HG03196 (cell line): ENCODE measurements around the gene NFAT5.

Experiments used
- ATAC-seq: cut with Tn5 transposase; IDR thresholded peaks from one replicate; pipeline ENCODE4 v1.9.1; 2021; ENCODE audit not compliant: unreplicated experiment

Gene NFAT5

DNA sequence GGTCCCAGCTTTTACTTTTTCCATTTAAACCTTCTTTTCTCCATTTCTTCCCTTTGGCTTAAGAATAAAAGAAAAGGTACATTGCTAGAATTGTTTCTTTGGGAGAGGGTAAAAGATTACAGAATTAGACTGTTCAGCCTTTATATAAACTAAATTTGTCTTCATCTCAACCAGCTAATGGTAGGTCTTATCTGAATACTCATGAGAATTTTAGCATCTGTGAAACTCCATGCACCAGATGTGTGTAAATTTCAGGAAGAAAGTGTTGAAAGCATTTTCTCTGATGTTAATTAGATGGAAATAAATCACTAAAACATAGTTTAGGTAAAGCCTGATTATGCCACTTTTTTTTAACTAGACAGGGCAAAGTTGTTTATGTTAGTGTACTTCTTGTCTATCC is 135.7 kb downstream of the NFAT5 start:
- no peak for ATAC-seq

GRCh38 chr16:69701866-69702265 is 136.1 kb downstream of the NFAT5 start:
- ATAC-seq = no peak

GRCh38 chr16:69703638-69704037 is 137.9 kb downstream of the NFAT5 start:
- ATAC-seq = no peak

- ATAC-seq = no peak
These were observed 140.6 kb downstream of the NFAT5 start for GRCh38 chr16:69706256-69706974.

DNA sequence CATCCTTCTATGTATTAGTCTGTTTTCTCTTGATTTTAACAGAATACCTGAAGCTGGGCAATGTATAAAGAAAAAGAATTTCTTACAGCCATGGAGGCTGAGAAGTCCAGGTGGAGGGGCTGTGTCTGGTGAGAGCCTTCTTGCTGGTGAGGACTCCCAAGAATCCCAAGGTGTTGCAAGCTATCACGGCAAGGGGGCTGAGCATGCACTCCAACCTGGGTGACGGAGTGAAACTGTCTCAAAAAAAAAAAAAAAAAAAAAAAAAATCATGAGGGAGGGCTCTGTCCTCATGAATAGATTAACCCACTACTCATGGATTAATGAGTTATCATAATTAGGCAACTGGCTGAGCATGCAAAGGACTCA is 141.2 kb downstream of the NFAT5 start:
- no peak for ATAC-seq

- ATAC-seq = no peak
These were observed 142.3 kb downstream of the NFAT5 start for GRCh38 chr16:69707920-69708683.

- no peak for ATAC-seq
These were observed 143.8 kb downstream of the NFAT5 start for GRCh38 chr16:69709456-69710084.

DNA sequence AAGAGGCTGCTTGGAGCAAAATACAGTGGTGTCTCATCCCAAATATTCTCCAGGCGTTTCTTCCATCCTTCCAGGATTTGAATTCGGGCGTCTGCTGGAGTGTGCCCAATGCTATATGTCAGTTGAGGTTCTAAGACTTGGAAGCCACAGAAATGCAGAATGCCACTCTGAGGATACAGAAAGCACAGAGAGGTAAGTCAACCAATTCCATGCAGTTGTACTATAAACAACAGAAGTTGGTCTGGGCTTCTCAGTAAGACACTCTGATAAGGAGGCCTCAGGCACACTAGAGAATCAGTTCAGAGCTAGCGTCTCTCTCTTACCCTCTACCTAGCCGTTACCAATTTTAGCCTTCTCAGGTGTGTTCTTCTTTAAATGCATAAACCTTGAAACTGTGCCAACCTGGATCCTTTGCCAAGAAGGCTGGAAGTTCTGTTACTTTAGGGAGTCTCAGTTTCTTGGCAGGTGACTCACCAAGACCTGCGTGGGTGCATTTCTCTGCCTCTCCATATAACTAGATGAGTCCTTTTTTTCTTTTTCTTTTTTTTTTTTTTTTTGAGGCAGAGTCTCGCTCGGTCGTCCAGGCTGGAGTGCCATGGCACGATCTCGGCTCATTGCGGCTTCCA is 145.5 kb downstream of the NFAT5 start:
- ATAC-seq = no peak

GRCh38 chr16:69712277-69712676 is 146.5 kb downstream of the NFAT5 start:
- ATAC-seq = no peak

DNA sequence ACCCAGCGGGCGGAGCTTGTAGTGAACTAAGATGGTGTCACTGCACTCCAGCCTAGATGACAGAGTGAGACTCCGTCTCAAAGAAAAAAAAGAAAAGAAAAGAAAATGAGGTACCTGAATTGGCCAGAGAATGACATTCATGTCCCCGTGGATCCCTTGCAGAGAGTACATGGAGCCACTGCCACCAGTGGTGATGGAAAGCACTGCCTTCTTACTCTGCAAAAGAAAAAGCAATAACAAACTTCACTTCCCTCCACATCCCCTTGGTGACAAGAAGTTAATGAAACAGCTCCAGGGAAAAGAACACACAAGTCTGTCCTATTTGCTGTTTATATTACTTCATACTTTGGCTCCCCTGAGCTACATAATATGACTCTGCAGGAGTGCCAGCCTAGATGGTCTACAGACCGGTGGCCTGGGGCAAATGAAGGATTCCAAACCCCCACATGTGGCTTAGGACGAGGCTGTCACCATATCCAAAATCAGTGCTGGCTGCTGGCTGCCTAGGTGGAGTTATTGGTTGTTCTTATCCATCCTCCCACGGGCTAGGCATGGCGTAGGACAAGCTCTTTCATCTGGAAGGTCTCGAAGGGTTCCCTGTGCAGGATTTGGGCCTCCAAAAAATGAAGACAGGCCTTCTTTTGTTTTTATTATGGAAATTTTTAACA is 147.3 kb downstream of the NFAT5 start:
- no peak for ATAC-seq

- no peak for ATAC-seq
These were observed 151.3 kb downstream of the NFAT5 start for GRCh38 chr16:69717066-69717465.

DNA sequence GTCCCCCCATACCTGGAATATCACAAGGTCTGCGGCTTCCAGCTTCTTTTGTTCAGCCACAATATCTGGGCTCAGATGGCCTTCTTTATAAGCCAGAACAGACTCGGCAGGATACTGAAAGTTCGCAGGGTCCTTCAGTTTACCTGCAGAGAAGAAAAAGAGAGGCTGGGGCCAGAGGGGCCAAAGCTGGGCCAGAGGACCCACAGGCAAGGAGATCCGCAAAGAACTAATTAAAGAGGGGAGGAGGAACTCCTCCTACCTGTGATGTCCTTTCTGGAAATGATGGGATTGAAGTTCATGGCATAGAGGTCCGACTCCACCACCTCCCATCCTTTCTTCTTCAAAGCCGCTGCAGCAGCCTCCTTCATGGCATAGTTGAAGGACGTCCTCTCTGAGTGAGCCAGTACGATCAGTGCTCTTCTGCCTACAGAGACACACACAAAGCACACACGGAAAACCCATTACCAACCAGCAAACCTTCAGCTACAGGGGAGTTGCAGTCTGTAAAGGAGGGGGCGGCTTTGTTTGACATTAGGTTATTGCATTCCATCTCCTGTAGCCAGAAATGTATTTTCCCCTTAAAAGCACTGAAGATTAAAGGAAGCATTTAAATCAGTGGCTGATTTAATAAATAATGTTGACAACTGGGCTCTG is 152.5 kb downstream of the NFAT5 start:
- no peak for ATAC-seq

- ATAC-seq = no peak
These were observed 155.2 kb downstream of the NFAT5 start for GRCh38 chr16:69720822-69721430.

- no peak for ATAC-seq
These were observed 155.7 kb downstream of the NFAT5 start for GRCh38 chr16:69721441-69721957.

GRCh38 chr16:69724414-69724873 is 158.7 kb downstream of the NFAT5 start:
- no peak for ATAC-seq

DNA sequence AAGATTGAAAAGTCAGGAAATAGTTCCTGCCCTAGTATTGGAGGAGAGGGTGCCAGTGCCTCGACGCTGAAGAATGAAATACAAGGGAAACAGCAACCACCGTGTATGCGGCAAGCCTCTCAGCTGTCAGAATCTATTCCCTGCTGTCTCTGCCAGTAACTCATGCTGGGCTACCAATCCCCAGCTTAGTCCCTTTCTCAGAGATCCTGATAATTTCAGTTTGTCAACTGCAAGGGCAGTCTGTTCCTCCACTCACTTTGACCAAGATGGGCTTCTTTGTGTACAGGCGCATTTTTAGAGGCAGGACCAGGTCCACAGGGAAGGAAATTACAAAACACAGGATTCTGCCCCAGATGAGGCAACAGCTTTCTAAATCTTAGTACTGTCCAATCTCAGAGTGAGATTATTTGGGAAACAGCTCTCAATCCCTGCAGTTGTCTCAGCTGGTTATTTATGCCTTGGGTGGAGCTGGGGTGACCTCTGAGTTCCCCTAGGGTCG is 159.3 kb downstream of the NFAT5 start:
- no peak for ATAC-seq

- no peak for ATAC-seq
These were observed 159.9 kb downstream of the NFAT5 start for GRCh38 chr16:69725480-69726312.

- peak; percentile 92 for ATAC-seq
These were observed 160.7 kb downstream of the NFAT5 start, which contains the start of gene NQO1 for GRCh38 chr16:69726313-69727060. NQO1 (minus strand) TSS chr16:69726560; CDS start chr16:69726439, 121 bp downstream.
